Liver (tissue), 9 donors: ENCODE measurements around the gene RETREG3. TPM values are rescaled to one million over a fixed set of nuclear protein-coding genes. Genes with fewer than 3 reads are reported as not detected.

Experiments used
- DNase-seq: peaks from one replicate; pipeline ENCODE4 v3.0.0-alpha.2; 2017; ENCODE audit warnings: low spot score
- H3K27ac ChIP-seq, 2 donors: one replicate each; pipeline ENCODE4 v1.7.0; 2013; ENCODE audit warnings: inconsistent platforms in 2 of 2, low read length in 2 of 2, control low read depth in 1 of 2, low read depth in 1 of 2, mild to moderate bottlenecking in 1 of 2
- H3K27me3 ChIP-seq, 4 donors: one replicate each; pipeline versions ENCODE4 v1.6.1 to v1.7.0; 2013; ENCODE audit warnings: low read length in 3 of 4, inconsistent platforms in 1 of 4, mild to moderate bottlenecking in 1 of 4, moderate library complexity in 1 of 4; ENCODE audit not compliant: control insufficient read depth in 4 of 4, insufficient read depth in 4 of 4
- H3K36me3 ChIP-seq, 4 donors: one replicate each; pipeline versions ENCODE4 v1.6.1 to v1.7.0; 2013; ENCODE audit warnings: low read length in 3 of 4, mild to moderate bottlenecking in 3 of 4, low read depth in 1 of 4, moderate library complexity in 1 of 4; ENCODE audit not compliant: control insufficient read depth in 4 of 4, insufficient read depth in 3 of 4
- H3K4me1 ChIP-seq, 4 donors: one replicate each; pipeline versions ENCODE4 v1.6.1 to v1.7.0; 2013; ENCODE audit warnings: low read length in 3 of 4, mild to moderate bottlenecking in 3 of 4, moderate library complexity in 1 of 4; ENCODE audit not compliant: control insufficient read depth in 4 of 4, insufficient read depth in 4 of 4
- H3K4me3 ChIP-seq, 3 donors: one replicate each; pipeline versions ENCODE4 v1.6.1 to v1.7.0; 2013; ENCODE audit warnings: low read length in 3 of 3, control low read depth in 1 of 3, low read depth in 1 of 3, mild to moderate bottlenecking in 1 of 3
- H3K9ac ChIP-seq, 2 donors: one replicate each; pipeline ENCODE4 v1.7.0; 2013; ENCODE audit warnings: low read length in 2 of 2, mild to moderate bottlenecking in 2 of 2, moderate library complexity in 2 of 2, control low read depth in 1 of 2, low read depth in 1 of 2
- H3K9me3 ChIP-seq, 4 donors: one replicate each; pipeline versions ENCODE4 v1.6.1 to v1.7.0; 2013; ENCODE audit warnings: low read length in 3 of 4; ENCODE audit not compliant: control insufficient read depth in 4 of 4
- ATF3 ChIP-seq: IDR thresholded peaks from 2 replicates; pipeline ENCODE4 v1.6.1; 2016; ENCODE audit warnings: antibody characterized with exemption
- CTCF ChIP-seq: fragments of 150-350 bp; IDR thresholded peaks from 2 replicates; pipeline ENCODE4 v1.5.1; 2017; ENCODE audit warnings: improper control_type of control experiment, low read depth, low read length; ENCODE audit not compliant: missing input control
- HNF4G ChIP-seq: IDR thresholded peaks from 2 replicates; pipeline ENCODE4 v1.6.1; 2016; ENCODE audit warnings: antibody characterized with exemption
- NR2F2 ChIP-seq: IDR thresholded peaks from 2 replicates; pipeline ENCODE4 v1.6.1; 2016; ENCODE audit warnings: antibody characterized with exemption
- RAD21 ChIP-seq, 2 donors: IDR thresholded peaks; 2 replicates each; pipeline ENCODE4 v1.6.1; 2016; ENCODE audit warnings: antibody characterized with exemption in 2 of 2, mild to moderate bottlenecking in 2 of 2
- REST ChIP-seq: IDR thresholded peaks from 2 replicates; pipeline ENCODE4 v1.6.1; 2016; ENCODE audit warnings: antibody characterized with exemption, mild to moderate bottlenecking
- RXRA ChIP-seq, 2 donors: IDR thresholded peaks; 2 replicates each; pipeline ENCODE4 v1.6.1; 2017 to 2018; ENCODE audit warnings: antibody characterized with exemption in 2 of 2, mild to moderate bottlenecking in 1 of 2
- SP1 ChIP-seq: IDR thresholded peaks from 2 replicates; pipeline ENCODE4 v1.6.1; 2018; ENCODE audit warnings: antibody characterized with exemption, mild to moderate bottlenecking
- TAF1 ChIP-seq: conservative IDR thresholded peaks from 2 replicates; pipeline ENCODE4 v1.6.1; 2016; ENCODE audit warnings: antibody characterized with exemption, mild to moderate bottlenecking
- WGBS: extraction: QIAGEN DNeasy Blood & Tissue Kit; methylation state at CpG from one replicate; pipeline ENCODE4 v1.1.7; 2013; 5-methylcytosine and 5-hydroxymethylcytosine counted together
- polyA plus RNA-seq, 2 donors: library from polyadenylated mRNA; stranded (reverse) in 1 of 2; unstranded in 1 of 2; fragments of 200-250 nt in 1 of 2; fragments of >200 nt in 1 of 2; fragmentation: Nextera tagmentation in 1 of 2; extraction: Ambion mirVana in 1 of 2; gene quantifications; one replicate each; pipeline versions ENCODE4 v1.2.1 to v1.2.3, GENCODE V29; 2013 to 2015
- total RNA-seq, 2 donors: library from RNA; depleted of rRNA; stranded (reverse); fragments of >200 nt; gene quantifications; one replicate each; pipeline ENCODE4 v1.2.3, GENCODE V29; 2014
- donor health status: healthy.
- donor health status: healthy.
- donor health status: healthy.
- donor health status: healthy.
- donor health status: healthy.

The RETREG3 gene
- total and polyA plus RNA-seq, 4 donors, result 9.0 to 44.3 (median 26.6) TPM

GRCh38 chr17:42535155-42536047, 73.8 kb downstream of the RETREG3 start:
- Histone ChIP-seq H3K27ac (peak overlapping the region; percentile 91 to 96), H3K36me3 (peaks cover 0 to 8% (median 6%) of the 10 kb centered on the region in 4 donors), H3K9me3 (no peaks in the 10 kb centered on the region), H3K4me1 (peaks cover 13 to 44% (median 34%) of the 10 kb centered on the region in 4 donors), H3K27me3 (no peaks in the 10 kb centered on the region), H3K4me3 (peak overlapping the region; percentile 59 to 80 (median 70)), H3K9ac (peak overlapping the region; percentile 72 to 96)
- no peak for DNase-seq
- TF ChIP-seq ATF3 (no peak), SP1 (peak; percentile 21), REST (no peak)
- WGBS, result 38% methylated on average over 26 of the region's 26 CpGs

- 11% methylated on average over 60 of the region's 60 CpGs for WGBS
- peak overlapping the region; percentile 80 to 89 for H3K27ac ChIP-seq
- TF ChIP-seq RXRA (IDR thresholded peaks at IDR 0.05) (peak; percentile 34 to 58), NR2F2 (peak; percentile 49), TAF1 (no peak), CTCF (peak; percentile 48), RAD21 (IDR thresholded peaks at IDR 0.05) (peak; percentile 12 to 46), SP1 (peak; percentile 46), REST (no peak), HNF4G (no peak)
- H3K27me3 ChIP-seq, result no peaks in the 10 kb centered on the region
- DNase-seq, result peak; percentile 63
- peak overlapping the region in 1 of 2 donors; percentile 75 for H3K9ac ChIP-seq
- no peaks in the 10 kb centered on the region for H3K9me3 ChIP-seq
- no peaks in the 10 kb centered on the region for H3K36me3 ChIP-seq
- H3K4me1 ChIP-seq, result peaks cover 23 to 57% (median 44%) of the 10 kb centered on the region in 4 donors
- peak overlapping the region; percentile 11 to 55 (median 55) for H3K4me3 ChIP-seq
These were observed 77.5 kb downstream of the RETREG3 start for GRCh38 chr17:42531455-42532354.
